SK-N-SH (cell line): ENCODE results near the gene ABHD17C. TPM values are rescaled to one million over a fixed set of nuclear protein-coding genes. Genes with fewer than 3 reads are reported as not detected.

Source experiments
- CTCF ChIA-PET: fragments of 300-600, 350-600 bp; formaldehyde crosslinking; extraction: SDS; loops from one replicate; lab custom pipeline; 2021; lab: Yijun Ruan, JAX
- POLR2A ChIA-PET: fragments of 350-600 bp; sonication (Branson Sonifier 250); formaldehyde crosslinking; extraction: SDS; loops from one replicate; lab custom pipeline; 2020; ENCODE audit warnings: antibody characterized with exemption, inconsistent platforms; lab: Yijun Ruan, JAX
- DNase-seq: peaks from one replicate; pipeline ENCODE4 v3.0.0; 2012
- H2AFZ ChIP-seq: fragments of 200-600 bp; sonication (generic); 2 replicates; pipeline ENCODE4 v1.8.1; 2016; ENCODE audit warnings: antibody characterized with exemption, mild to moderate bottlenecking, low read depth
- H3F3A ChIP-seq: fragments of 200-600 bp; sonication (generic); replicated peaks from 2 replicates; pipeline ENCODE3; 2016; ENCODE audit warnings: antibody characterized with exemption, mild to moderate bottlenecking; ENCODE audit not compliant: insufficient read depth
- H3K27ac ChIP-seq, 2 experiments: fragments of 200-500 bp in 1 of 2; fragments of 200-600 bp in 1 of 2; sonication (Bioruptor generic) in 1 of 2; sonication (generic), shearing (Covaris generic) in 1 of 2; 2 replicates each; pipeline versions ENCODE4 v1.5.1 to v1.6.1; 2014 to 2016; ENCODE audit warnings: low read depth in 2 of 2, inconsistent platforms in 1 of 2, low read length in 1 of 2, mild to moderate bottlenecking in 1 of 2, mixed read lengths in 1 of 2
- H3K27me3 ChIP-seq: fragments of 200-600 bp; sonication (generic), shearing (Covaris generic); 2 replicates; pipeline ENCODE4 v1.6.1; 2016; ENCODE audit warnings: mixed run types; ENCODE audit not compliant: insufficient read depth
- H3K36me3 ChIP-seq, 2 experiments: fragments of 200-500 bp in 1 of 2; fragments of 200-600 bp in 1 of 2; sonication (Bioruptor generic) in 1 of 2; sonication (generic) in 1 of 2; replicated peaks in 1 of 2; 2 replicates each; pipeline versions ENCODE3 to v1.5.1; 2014 to 2016; ENCODE audit warnings: low read length in 1 of 2, mild to moderate bottlenecking in 1 of 2; ENCODE audit not compliant: insufficient read depth in 2 of 2, control insufficient read depth in 1 of 2
- H3K4me1 ChIP-seq, 2 experiments: fragments of 200-500 bp in 1 of 2; fragments of 200-600 bp in 1 of 2; sonication (Bioruptor generic) in 1 of 2; sonication (generic), shearing (Covaris generic) in 1 of 2; 2 replicates each; pipeline versions ENCODE4 v1.5.1 to v1.6.1; 2014 to 2016; ENCODE audit warnings: low read depth in 1 of 2, low read length in 1 of 2, mixed run types in 1 of 2; ENCODE audit not compliant: insufficient read depth in 2 of 2, control insufficient read depth in 1 of 2
- H3K4me2 ChIP-seq: fragments of 200-600 bp; sonication (generic), shearing (Covaris generic); 2 replicates; pipeline ENCODE4 v1.6.1; 2017; ENCODE audit warnings: mixed run types
- H3K4me3 ChIP-seq, 2 experiments: fragments of 200-500 bp in 1 of 2; fragments of 200-600 bp in 1 of 2; sonication (Bioruptor generic) in 1 of 2; sonication (generic), shearing (Covaris generic) in 1 of 2; 2 replicates each; pipeline versions ENCODE4 v1.5.1 to v1.8.1; 2014 to 2016; ENCODE audit warnings: low read depth in 2 of 2, inconsistent platforms in 1 of 2, low read length in 1 of 2, mild to moderate bottlenecking in 1 of 2, mixed read lengths in 1 of 2, moderate library complexity in 1 of 2
- H3K79me2 ChIP-seq: fragments of 200-600 bp; sonication (generic); 2 replicates; pipeline ENCODE4 v1.8.1; 2017; ENCODE audit warnings: mild to moderate bottlenecking; ENCODE audit not compliant: insufficient read depth
- H3K9ac ChIP-seq: fragments of 200-600 bp; sonication (generic); 2 replicates; pipeline ENCODE4 v1.6.1; 2017; ENCODE audit warnings: mixed run types
- H3K9me2 ChIP-seq: fragments of 200-600 bp; sonication (generic); 2 replicates; pipeline ENCODE4 v1.6.1; 2017; ENCODE audit warnings: mixed run types
- H3K9me3 ChIP-seq: fragments of 200-600 bp; sonication (generic); 2 replicates; pipeline ENCODE4 v1.6.1; 2017; ENCODE audit warnings: mixed run types, mild to moderate bottlenecking, moderate library complexity
- H4K20me1 ChIP-seq: fragments of 200-600 bp; sonication (generic); 2 replicates; pipeline ENCODE4 v1.6.1; 2017; ENCODE audit warnings: mild to moderate bottlenecking, mixed run types; ENCODE audit not compliant: insufficient read depth
- ELF1 ChIP-seq: IDR thresholded peaks from 2 replicates; pipeline ENCODE4 v1.4.0; 2012
- EZH2phosphoT487 ChIP-seq: fragments of 200-600 bp; sonication (generic); IDR thresholded peaks from 2 replicates; pipeline ENCODE4 v1.6.1; 2017; ENCODE audit warnings: low read depth, mixed run types, mild to moderate bottlenecking, antibody characterized with exemption, moderate library complexity, borderline replicate concordance
- GABPA ChIP-seq: IDR thresholded peaks from 2 replicates; pipeline ENCODE4 v1.4.0; 2012; ENCODE audit warnings: low read depth, mild to moderate bottlenecking
- MXI1 ChIP-seq: IDR thresholded peaks from 2 replicates; pipeline ENCODE4 v1.6.1; 2012; ENCODE audit warnings: mild to moderate bottlenecking, low read depth, low read length, improper control_type of control experiment
- PBX3 ChIP-seq: IDR thresholded peaks from 2 replicates; pipeline ENCODE4; 2012
- POLR2AphosphoS5 ChIP-seq: IDR thresholded peaks from 2 replicates; pipeline ENCODE4 v1.6.1; 2012; ENCODE audit warnings: low read depth, low read length
- RXRA ChIP-seq: IDR thresholded peaks from 2 replicates; pipeline ENCODE4 v1.4.0; 2012; ENCODE audit warnings: low read depth, mild to moderate bottlenecking, borderline replicate concordance
- SIN3A ChIP-seq: IDR thresholded peaks from 2 replicates; pipeline ENCODE4 v1.6.1; 2012; ENCODE audit warnings: low read depth, mild to moderate bottlenecking, low read length, moderate library complexity, borderline replicate concordance
- SMC3 ChIP-seq: IDR thresholded peaks from 2 replicates; pipeline ENCODE4 v1.6.1; 2012; ENCODE audit warnings: low read depth, low read length, improper control_type of control experiment
- TCF12 ChIP-seq: IDR thresholded peaks from 2 replicates; pipeline ENCODE4 v1.4.0; 2012
- TEAD4 ChIP-seq: IDR thresholded peaks from 2 replicates; pipeline ENCODE4 v1.4.0; 2012; ENCODE audit warnings: mild to moderate bottlenecking, borderline replicate concordance; ENCODE audit not compliant: insufficient read depth
- YY1 ChIP-seq: IDR thresholded peaks from 2 replicates; pipeline ENCODE4 v1.4.0; 2012; ENCODE audit warnings: low read depth, mild to moderate bottlenecking
- ZBTB33 ChIP-seq: IDR thresholded peaks from 2 replicates; pipeline ENCODE4 v1.4.0; 2012; ENCODE audit warnings: low read depth, borderline replicate concordance
- WGBS: methylation state at CpG from one replicate; pipeline ENCODE4 v1.1.6; 2017; ENCODE audit warnings: low lambda C conversion rate; 5-methylcytosine and 5-hydroxymethylcytosine counted together
- polyA plus RNA-seq, 3 experiments: library from polyadenylated mRNA; depleted of rRNA; stranded (reverse); fragments of >200 nt; gene quantifications; 2 replicates each; pipeline ENCODE4 v1.2.3, GENCODE V29; 2012
- TF ChIP-seq, protein P1 (sequence below): fragments of 150-350 bp; IDR thresholded peaks from 2 replicates; pipeline ENCODE4 v1.6.1; 2016; ENCODE audit warnings: mild to moderate bottlenecking, low read depth, low read length
- TF ChIP-seq, protein P2 (sequence below): fragments of 200-600 bp; sonication (generic); IDR thresholded peaks from 2 replicates; pipeline ENCODE4 v1.6.1; 2017; ENCODE audit warnings: antibody characterized with exemption, mild to moderate bottlenecking, moderate library complexity

Gene ABHD17C
- polyA plus RNA-seq, 1 of the 3 experiments (the other 2 are of a cell fraction) = 11.7 TPM

GRCh38 chr15:80684697-80685096 lies 10.4 kb upstream of the ABHD17C start:
- H3K27me3 ChIP-seq = no peaks in the 10 kb centered on the region
- H3K4me2 ChIP-seq = no peak overlapping the region
- no peaks in the 10 kb centered on the region for H3K9me2 ChIP-seq
- H3K79me2 ChIP-seq = no peaks in the 10 kb centered on the region
- H3K4me3 ChIP-seq = no peak overlapping the region
- H2AFZ ChIP-seq = no peak overlapping the region
- ChIA-PET CTCF (interaction anchor here (0.6 to 1.5 kb wide), 5 partner anchors 10 to 95 kb away, joined by 3 to 5 read pairs (median 3); partner anchors contain the start of gene ABHD17C), POLR2A (no interaction called here)
- no peak for DNase-seq
- H3K36me3 ChIP-seq = no peaks in the 10 kb centered on the region
- H3K4me1 ChIP-seq = no peaks in the 10 kb centered on the region
- H4K20me1 ChIP-seq = no peaks in the 10 kb centered on the region
- no peak for TF ChIP-seq ZBTB33
- TF ChIP-seq POLR2AphosphoS5 = no peak
- TF ChIP-seq, protein P1, sequence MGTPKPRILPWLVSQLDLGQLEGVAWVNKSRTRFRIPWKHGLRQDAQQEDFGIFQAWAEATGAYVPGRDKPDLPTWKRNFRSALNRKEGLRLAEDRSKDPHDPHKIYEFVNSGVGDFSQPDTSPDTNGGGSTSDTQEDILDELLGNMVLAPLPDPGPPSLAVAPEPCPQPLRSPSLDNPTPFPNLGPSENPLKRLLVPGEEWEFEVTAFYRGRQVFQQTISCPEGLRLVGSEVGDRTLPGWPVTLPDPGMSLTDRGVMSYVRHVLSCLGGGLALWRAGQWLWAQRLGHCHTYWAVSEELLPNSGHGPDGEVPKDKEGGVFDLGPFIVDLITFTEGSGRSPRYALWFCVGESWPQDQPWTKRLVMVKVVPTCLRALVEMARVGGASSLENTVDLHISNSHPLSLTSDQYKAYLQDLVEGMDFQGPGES = no peak
- no peak for TF ChIP-seq SMC3
- TF ChIP-seq PBX3 = no peak
- TF ChIP-seq, protein P2, sequence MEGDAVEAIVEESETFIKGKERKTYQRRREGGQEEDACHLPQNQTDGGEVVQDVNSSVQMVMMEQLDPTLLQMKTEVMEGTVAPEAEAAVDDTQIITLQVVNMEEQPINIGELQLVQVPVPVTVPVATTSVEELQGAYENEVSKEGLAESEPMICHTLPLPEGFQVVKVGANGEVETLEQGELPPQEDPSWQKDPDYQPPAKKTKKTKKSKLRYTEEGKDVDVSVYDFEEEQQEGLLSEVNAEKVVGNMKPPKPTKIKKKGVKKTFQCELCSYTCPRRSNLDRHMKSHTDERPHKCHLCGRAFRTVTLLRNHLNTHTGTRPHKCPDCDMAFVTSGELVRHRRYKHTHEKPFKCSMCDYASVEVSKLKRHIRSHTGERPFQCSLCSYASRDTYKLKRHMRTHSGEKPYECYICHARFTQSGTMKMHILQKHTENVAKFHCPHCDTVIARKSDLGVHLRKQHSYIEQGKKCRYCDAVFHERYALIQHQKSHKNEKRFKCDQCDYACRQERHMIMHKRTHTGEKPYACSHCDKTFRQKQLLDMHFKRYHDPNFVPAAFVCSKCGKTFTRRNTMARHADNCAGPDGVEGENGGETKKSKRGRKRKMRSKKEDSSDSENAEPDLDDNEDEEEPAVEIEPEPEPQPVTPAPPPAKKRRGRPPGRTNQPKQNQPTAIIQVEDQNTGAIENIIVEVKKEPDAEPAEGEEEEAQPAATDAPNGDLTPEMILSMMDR = no peak
- TF ChIP-seq GABPA = no peak
- no peak for TF ChIP-seq TCF12
- TF ChIP-seq TEAD4 = no peak
- H3K9me3 ChIP-seq = no peaks in the 10 kb centered on the region
- H3K9ac ChIP-seq = no peak overlapping the region
- H3F3A ChIP-seq = no peaks in the 10 kb centered on the region
- H3K27ac ChIP-seq = no peak overlapping the region

DNA sequence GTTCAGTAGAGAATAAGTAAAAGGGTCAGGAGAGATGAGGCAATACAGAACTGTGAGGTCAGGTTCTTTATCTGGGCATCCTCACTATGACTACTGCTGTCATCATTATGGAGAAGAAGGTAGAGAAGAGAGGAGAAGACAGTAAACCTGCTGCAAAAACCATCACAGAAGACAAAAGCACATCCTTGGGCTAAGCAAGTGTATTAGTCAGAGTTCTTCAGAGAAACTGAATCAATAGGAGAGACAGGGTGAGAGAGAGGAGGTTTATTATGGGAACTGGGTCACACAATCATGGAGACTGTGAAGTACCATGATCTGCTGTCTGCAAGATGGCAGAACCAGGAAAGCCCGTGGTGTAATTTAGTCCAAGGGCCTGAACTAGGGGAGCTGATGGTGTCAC lies 9.5 kb upstream of the ABHD17C start:
- no peaks in the 10 kb centered on the region for H4K20me1 ChIP-seq
- no peak for DNase-seq
- ChIA-PET POLR2A (no interaction called here), CTCF (interaction anchor here (1.2 to 1.5 kb wide), 2 partner anchors 91 to 94 kb away, joined by 3 to 5 read pairs; no protein-coding TSS in a partner anchor)
- WGBS = 80% methylated on average over 1 of the region's 1 CpG
- no peaks in the 10 kb centered on the region for H3K27me3 ChIP-seq
- H3K9me3 ChIP-seq = no peaks in the 10 kb centered on the region
- H3K9ac ChIP-seq = no peak overlapping the region
- H2AFZ ChIP-seq = no peak overlapping the region
- no peak overlapping the region for H3K27ac ChIP-seq
- H3K4me1 ChIP-seq = no peaks in the 10 kb centered on the region
- no peaks in the 10 kb centered on the region for H3F3A ChIP-seq
- TF ChIP-seq SIN3A = no peak
- TF ChIP-seq YY1 = no peak
- no peak for TF ChIP-seq EZH2phosphoT487
- TF ChIP-seq RXRA = no peak
- TF ChIP-seq TCF12 = no peak
- TF ChIP-seq GABPA = no peak
- no peak for TF ChIP-seq MXI1
- TF ChIP-seq ELF1 = no peak
- H3K79me2 ChIP-seq = no peaks in the 10 kb centered on the region
- H3K9me2 ChIP-seq = no peaks in the 10 kb centered on the region
- H3K4me2 ChIP-seq = no peak overlapping the region
- no peaks in the 10 kb centered on the region for H3K36me3 ChIP-seq
- H3K4me3 ChIP-seq = no peak overlapping the region
